Naive B cell (primary cell): ENCODE data around the gene GPD1. TPM values are rescaled to one million over a fixed set of nuclear protein-coding genes. Genes with fewer than 3 reads are reported as not detected.

Source experiments
- polyA plus RNA-seq, 6 donors: library from polyadenylated mRNA; unstranded; fragments of 300-500 nt; fragmentation: Illumina TruSeq; gene quantifications; one replicate each; pipeline ENCODE4 v1.2.3, GENCODE V29; 2021; ENCODE audit warnings: low read depth in 6 of 6

Gene GPD1
- polyA plus RNA-seq, 6 donors from 2014 or later: not detected

Other genes starting within 250 kb of the GPD1 start
- gene FAIM2, start 200.1 kb upstream of the GPD1 start, polyA plus RNA-seq: not detected
- not detected for gene AQP2, start 153.3 kb upstream of the GPD1 start, polyA plus RNA-seq
- not detected for gene AQP5, start 142.1 kb upstream of the GPD1 start, polyA plus RNA-seq
- gene AQP6, start 131.1 kb upstream of the GPD1 start, polyA plus RNA-seq: not detected
- 1 to 10 TPM in 5 of 6 donors, not detected in 1; 4.7 to 9.0 (median 8.7) TPM for gene RACGAP1, start 78.5 kb upstream of the GPD1 start, polyA plus RNA-seq
- gene ASIC1, start 46.4 kb upstream of the GPD1 start, polyA plus RNA-seq: not detected
- 10 to 100 TPM; 13.1 to 28.1 (median 21.0) TPM for gene SMARCD1, start 18.7 kb upstream of the GPD1 start, polyA plus RNA-seq
- gene COX14, start 8.2 kb downstream of the GPD1 start, polyA plus RNA-seq: 100 to 1,000 TPM; 171 to 225 (median 208) TPM
- 100 to 1,000 TPM in 1 of 6 donors, 10 to 100 TPM in 5; 45.2 to 126 (median 55.7) TPM for gene CERS5, start 63.4 kb downstream of the GPD1 start, polyA plus RNA-seq
- gene LIMA1, start 179.5 kb downstream of the GPD1 start, polyA plus RNA-seq: 1 to 10 TPM in 4 of 6 donors, under 1 TPM in 2; 0.48 to 2.1 (median 1.5) TPM